Activated CD4-positive, alpha-beta T cell treated with anti-CD3 and anti-CD28 coated beads, Interleukin-2, amount 50 U/mL, for 1 hour (primary cell): ENCODE results near the gene EXD3.

Experiments used
- DNase-seq: peaks from one replicate; pipeline ENCODE4 v3.0.0-alpha.2; 2020

The EXD3 gene

GRCh38 chr9:137375321-137376058 is 47.5 kb downstream of the EXD3 start:
- no peak for DNase-seq

- DNase-seq: no peak
These were observed 48.7 kb downstream of the EXD3 start for GRCh38 chr9:137374131-137374845.

GRCh38 chr9:137373611-137373980 is 49.4 kb downstream of the EXD3 start:
- DNase-seq: no peak

- DNase-seq: no peak
These were observed 50.0 kb downstream of the EXD3 start for GRCh38 chr9:137372693-137373610.

- no peak for DNase-seq
These were observed 50.9 kb downstream of the EXD3 start for GRCh38 chr9:137371946-137372651.

- no peak for DNase-seq
These were observed 51.4 kb downstream of the EXD3 start for GRCh38 chr9:137371521-137371941.

- no peak for DNase-seq
These were observed 52.0 kb downstream of the EXD3 start for GRCh38 chr9:137370865-137371520.

GRCh38 chr9:137369911-137370764 is 52.8 kb downstream of the EXD3 start:
- no peak for DNase-seq

- no peak for DNase-seq
These were observed 53.7 kb downstream of the EXD3 start for GRCh38 chr9:137369061-137369787.

GRCh38 chr9:137368431-137369035 is 54.4 kb downstream of the EXD3 start:
- DNase-seq: no peak

GRCh38 chr9:137367506-137368430 is 55.2 kb downstream of the EXD3 start:
- DNase-seq: no peak

GRCh38 chr9:137366891-137367381 is 56.0 kb downstream of the EXD3 start:
- DNase-seq: no peak

GRCh38 chr9:137366445-137366810 is 56.5 kb downstream of the EXD3 start:
- DNase-seq: no peak

GRCh38 chr9:137365552-137366444 is 57.2 kb downstream of the EXD3 start:
- no peak for DNase-seq

GRCh38 chr9:137365056-137365455 is 57.9 kb downstream of the EXD3 start:
- DNase-seq: no peak

- DNase-seq: no peak
These were observed 63.1 kb downstream of the EXD3 start for GRCh38 chr9:137359850-137360249.

- DNase-seq: no peak
These were observed 64.8 kb downstream of the EXD3 start for GRCh38 chr9:137358126-137358525.

- DNase-seq: no peak
These were observed 65.8 kb downstream of the EXD3 start for GRCh38 chr9:137357166-137357565.
